ENCODE measurements around the gene ATP2A3. TPM values are rescaled to one million over a fixed set of nuclear protein-coding genes. Genes with fewer than 3 reads are reported as not detected.

The ATP2A3 gene
- polyA plus RNA-seq, 3 donors = 6.9 to 46.5 (median 9.5) TPM

- TF ChIP-seq, protein P1, sequence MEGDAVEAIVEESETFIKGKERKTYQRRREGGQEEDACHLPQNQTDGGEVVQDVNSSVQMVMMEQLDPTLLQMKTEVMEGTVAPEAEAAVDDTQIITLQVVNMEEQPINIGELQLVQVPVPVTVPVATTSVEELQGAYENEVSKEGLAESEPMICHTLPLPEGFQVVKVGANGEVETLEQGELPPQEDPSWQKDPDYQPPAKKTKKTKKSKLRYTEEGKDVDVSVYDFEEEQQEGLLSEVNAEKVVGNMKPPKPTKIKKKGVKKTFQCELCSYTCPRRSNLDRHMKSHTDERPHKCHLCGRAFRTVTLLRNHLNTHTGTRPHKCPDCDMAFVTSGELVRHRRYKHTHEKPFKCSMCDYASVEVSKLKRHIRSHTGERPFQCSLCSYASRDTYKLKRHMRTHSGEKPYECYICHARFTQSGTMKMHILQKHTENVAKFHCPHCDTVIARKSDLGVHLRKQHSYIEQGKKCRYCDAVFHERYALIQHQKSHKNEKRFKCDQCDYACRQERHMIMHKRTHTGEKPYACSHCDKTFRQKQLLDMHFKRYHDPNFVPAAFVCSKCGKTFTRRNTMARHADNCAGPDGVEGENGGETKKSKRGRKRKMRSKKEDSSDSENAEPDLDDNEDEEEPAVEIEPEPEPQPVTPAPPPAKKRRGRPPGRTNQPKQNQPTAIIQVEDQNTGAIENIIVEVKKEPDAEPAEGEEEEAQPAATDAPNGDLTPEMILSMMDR (IDR thresholded peaks at IDR 0.05) = no peak
- Histone ChIP-seq H2AFZ (ENCODE audit: insufficient read depth, low read depth, low read length, poor library complexity, severe bottlenecking) (no peak overlapping the region), H4K20me1 (ENCODE audit: insufficient read depth, low read length) (no peaks in the 10 kb centered on the region), H3K4me1 (ENCODE audit: control insufficient read depth in 1 of 2, insufficient read depth in 2 of 2, low read length in 2 of 2) (no peaks in the 10 kb centered on the region), H3K9ac (ENCODE audit: insufficient read depth, low read length, poor library complexity, severe bottlenecking) (no peak overlapping the region), H3K79me2 (ENCODE audit: insufficient read depth, low read length) (no peaks in the 10 kb centered on the region), H3K27me3 (ENCODE audit: control insufficient read depth in 2 of 2, insufficient read depth in 2 of 2, low read length in 2 of 2) (no peaks in the 10 kb centered on the region), H3K36me3 (replicated peaks in 1 of 2; ENCODE audit: control insufficient read depth in 1 of 2, insufficient read depth in 2 of 2, low read length in 2 of 2) (peaks cover 20 to 24% of the 10 kb centered on the region in 2 donors), H3K4me3 (replicated peaks in 1 of 3; ENCODE audit: low read depth in 2 of 3, low read length in 3 of 3) (no peak overlapping the region), H3K9me3 (replicated peaks in 1 of 2; ENCODE audit: control insufficient read depth in 1 of 2, insufficient read depth in 1 of 2, low read length in 2 of 2) (no peaks in the 10 kb centered on the region), H3K4me2 (replicated peaks; ENCODE audit: extremely low read depth, low read length, poor library complexity, severe bottlenecking) (no peak overlapping the region), H3K27ac (ENCODE audit: low read depth in 1 of 2, low read length in 2 of 2) (no peak overlapping the region)
- intact Hi-C loops (cut with micrococcal nuclease) = no loop called here
- peaks cover 0 to 3% (median 1%) of the 10 kb centered on the region in 3 donors for H3K27me3 Mint-ChIP-seq (ENCODE audit: low read depth in 3 of 3)
- no peaks in the 10 kb centered on the region for H3K9me3 Mint-ChIP-seq
- H3K4me1 Mint-ChIP-seq = peaks cover 1% of the 10 kb centered on the region
- H3K36me3 Mint-ChIP-seq = peaks cover 47 to 52% of the 10 kb centered on the region in 2 donors
- 96% methylated on average over 25 of the region's 25 CpGs for WGBS (ENCODE audit: insufficient coverage)
- H3K4me3 Mint-ChIP-seq = no peak overlapping the region
- DNase-seq = no peak
- H3K27ac Mint-ChIP-seq = no peak overlapping the region
These were observed 84.4 kb downstream of the ATP2A3 start for GRCh38 chr17:3879591-3880417.

- H3K27ac Mint-ChIP-seq = peak overlapping the region in 1 of 7 donors; percentile 21
These were observed 85.1 kb downstream of the ATP2A3 start for GRCh38 chr17:3879186-3879585.

More at GRCh38 chr17:3879186-3879585, 85.1 kb downstream of the ATP2A3 start:
- intact Hi-C loops (cut with micrococcal nuclease) = no loop called here
- H3K79me2 ChIP-seq (ENCODE audit: insufficient read depth, low read length) = no peaks in the 10 kb centered on the region
- no peaks in the 10 kb centered on the region for H3K27me3 ChIP-seq (ENCODE audit: control insufficient read depth in 2 of 2, insufficient read depth in 2 of 2, low read length in 2 of 2)
- no peak for DNase-seq
- H3K4me1 Mint-ChIP-seq = no peaks in the 10 kb centered on the region
- no peak overlapping the region for H3K9ac ChIP-seq (ENCODE audit: insufficient read depth, low read length, poor library complexity, severe bottlenecking)
- no peak overlapping the region for H3K4me3 ChIP-seq (replicated peaks in 1 of 3; ENCODE audit: low read depth in 2 of 3, low read length in 3 of 3)
- no peaks in the 10 kb centered on the region for H3K9me3 Mint-ChIP-seq
- no peak overlapping the region for H2AFZ ChIP-seq (ENCODE audit: insufficient read depth, low read depth, low read length, poor library complexity, severe bottlenecking)
- H3K4me2 ChIP-seq (replicated peaks; ENCODE audit: extremely low read depth, low read length, poor library complexity, severe bottlenecking) = no peak overlapping the region
- H4K20me1 ChIP-seq (ENCODE audit: insufficient read depth, low read length) = no peaks in the 10 kb centered on the region
- H3K36me3 ChIP-seq (replicated peaks in 1 of 2; ENCODE audit: control insufficient read depth in 1 of 2, insufficient read depth in 2 of 2, low read length in 2 of 2) = peaks cover 14 to 18% of the 10 kb centered on the region in 2 donors
- no peaks in the 10 kb centered on the region for H3K9me3 ChIP-seq (replicated peaks in 1 of 2; ENCODE audit: control insufficient read depth in 1 of 2, insufficient read depth in 1 of 2, low read length in 2 of 2)
- no peak overlapping the region for H3K27ac ChIP-seq (ENCODE audit: low read depth in 1 of 2, low read length in 2 of 2)
- H3K27me3 Mint-ChIP-seq (ENCODE audit: low read depth in 3 of 3) = peaks cover 0 to 1% (median 0%) of the 10 kb centered on the region in 3 donors
- TF ChIP-seq, protein P1 (IDR thresholded peaks at IDR 0.05) = no peak
- peaks cover 42 to 46% of the 10 kb centered on the region in 2 donors for H3K36me3 Mint-ChIP-seq
- H3K4me1 ChIP-seq (ENCODE audit: control insufficient read depth in 1 of 2, insufficient read depth in 2 of 2, low read length in 2 of 2) = no peaks in the 10 kb centered on the region
- 84% methylated on average over 5 of the region's 5 CpGs for WGBS (ENCODE audit: insufficient coverage)
- no peak overlapping the region for H3K4me3 Mint-ChIP-seq

All from CD14-positive monocyte (primary cell).